Loucy (cell line): ENCODE results near the gene TGM2.

Experiments used
- EZH2phosphoT487 ChIP-seq: fragments of 200-600 bp; IDR thresholded peaks from 2 replicates; pipeline ENCODE4 v1.6.1; 2018; ENCODE audit warnings: antibody characterized with exemption, mild to moderate bottlenecking, moderate library complexity, borderline replicate concordance
- TF ChIP-seq, protein P1 (sequence below): fragments of 200-600 bp; sonication (generic); conservative IDR thresholded peaks from 2 replicates; pipeline ENCODE4 v1.5.1; 2014; ENCODE audit warnings: mild to moderate bottlenecking, antibody characterized with exemption, low read length

DNA sequence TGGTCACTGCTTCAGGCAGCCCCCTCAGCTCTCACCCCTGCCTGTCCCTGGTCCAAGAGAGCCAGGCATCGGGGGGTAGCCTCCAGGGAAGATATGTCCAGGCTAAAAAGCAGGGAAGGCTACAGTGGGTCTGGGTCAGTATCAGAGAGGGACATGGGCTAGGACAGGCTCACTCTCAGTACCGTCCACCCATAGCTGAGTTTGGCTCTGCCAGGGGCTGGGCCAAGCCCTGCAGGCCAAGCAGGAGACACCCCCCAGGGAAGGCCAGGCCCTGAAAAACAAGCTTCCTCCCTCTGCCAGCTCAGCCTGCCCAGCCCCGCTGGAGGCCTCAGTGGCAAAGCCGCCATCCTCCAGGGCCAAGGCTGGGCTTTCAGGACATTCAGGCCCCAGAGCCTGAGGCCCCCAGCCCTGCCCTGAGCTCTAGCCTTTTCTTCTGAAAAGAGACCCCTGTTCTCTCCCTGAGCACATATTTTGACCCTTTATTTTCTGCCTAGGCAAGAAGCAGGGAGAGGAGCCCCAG, 28.6 kb upstream of the TGM2 start:
- TF ChIP-seq, protein P1, sequence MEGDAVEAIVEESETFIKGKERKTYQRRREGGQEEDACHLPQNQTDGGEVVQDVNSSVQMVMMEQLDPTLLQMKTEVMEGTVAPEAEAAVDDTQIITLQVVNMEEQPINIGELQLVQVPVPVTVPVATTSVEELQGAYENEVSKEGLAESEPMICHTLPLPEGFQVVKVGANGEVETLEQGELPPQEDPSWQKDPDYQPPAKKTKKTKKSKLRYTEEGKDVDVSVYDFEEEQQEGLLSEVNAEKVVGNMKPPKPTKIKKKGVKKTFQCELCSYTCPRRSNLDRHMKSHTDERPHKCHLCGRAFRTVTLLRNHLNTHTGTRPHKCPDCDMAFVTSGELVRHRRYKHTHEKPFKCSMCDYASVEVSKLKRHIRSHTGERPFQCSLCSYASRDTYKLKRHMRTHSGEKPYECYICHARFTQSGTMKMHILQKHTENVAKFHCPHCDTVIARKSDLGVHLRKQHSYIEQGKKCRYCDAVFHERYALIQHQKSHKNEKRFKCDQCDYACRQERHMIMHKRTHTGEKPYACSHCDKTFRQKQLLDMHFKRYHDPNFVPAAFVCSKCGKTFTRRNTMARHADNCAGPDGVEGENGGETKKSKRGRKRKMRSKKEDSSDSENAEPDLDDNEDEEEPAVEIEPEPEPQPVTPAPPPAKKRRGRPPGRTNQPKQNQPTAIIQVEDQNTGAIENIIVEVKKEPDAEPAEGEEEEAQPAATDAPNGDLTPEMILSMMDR = no peak
- no peak for TF ChIP-seq EZH2phosphoT487
